BJ (cell line): ENCODE data around the gene CELA3A. TPM values are rescaled to one million over a fixed set of nuclear protein-coding genes. Genes with fewer than 3 reads are reported as not detected.
"Not testable (repeated sequence)": the region's sequence is repeated elsewhere in the genome, so short reads cannot be mapped to it uniquely, and the experiment has no call there.

Source experiments
- CTCF ChIA-PET: fragments of 350-600 bp; formaldehyde crosslinking; extraction: SDS; loops from one replicate; lab custom pipeline; 2021; ENCODE audit warnings: antibody characterized with exemption, inconsistent platforms; lab: Yijun Ruan, JAX
- POLR2A ChIA-PET: fragments of 300-600 bp; sonication (Branson Sonifier 250); formaldehyde crosslinking; extraction: SDS; loops from one replicate; lab custom pipeline; 2021; ENCODE audit warnings: antibody characterized with exemption; lab: Charles Lee
- DNase-seq: peaks from one replicate; pipeline ENCODE4 v3.0.0-alpha.2; 2011; ENCODE audit warnings: low read depth
- H3K27me3 ChIP-seq: 2 replicates; pipeline ENCODE4 v1.6.0; 2011; ENCODE audit warnings: low read length; ENCODE audit not compliant: control insufficient read depth, insufficient read depth
- H3K36me3 ChIP-seq: 2 replicates; pipeline ENCODE4 v1.5.1; 2011; ENCODE audit warnings: low read length; ENCODE audit not compliant: control insufficient read depth, insufficient read depth
- H3K4me3 ChIP-seq: 2 replicates; pipeline ENCODE4 v1.5.1; 2011; ENCODE audit warnings: low read depth, mild to moderate bottlenecking, control low read depth, low read length
- polyA plus RNA-seq: library from polyadenylated mRNA; depleted of rRNA; stranded (reverse); fragments of >200 nt; gene quantifications from 2 replicates; pipeline ENCODE4 v1.2.3, GENCODE V29; 2011
- TF ChIP-seq, protein P1 (sequence below): IDR thresholded peaks from 2 replicates; pipeline ENCODE4 v1.5.1; 2011; ENCODE audit warnings: low read depth, mild to moderate bottlenecking, control low read depth, inconsistent platforms, low read length, moderate library complexity; ENCODE audit not compliant: insufficient read depth

The CELA3A gene
- polyA plus RNA-seq, 1 experiment: not detected

DNA sequence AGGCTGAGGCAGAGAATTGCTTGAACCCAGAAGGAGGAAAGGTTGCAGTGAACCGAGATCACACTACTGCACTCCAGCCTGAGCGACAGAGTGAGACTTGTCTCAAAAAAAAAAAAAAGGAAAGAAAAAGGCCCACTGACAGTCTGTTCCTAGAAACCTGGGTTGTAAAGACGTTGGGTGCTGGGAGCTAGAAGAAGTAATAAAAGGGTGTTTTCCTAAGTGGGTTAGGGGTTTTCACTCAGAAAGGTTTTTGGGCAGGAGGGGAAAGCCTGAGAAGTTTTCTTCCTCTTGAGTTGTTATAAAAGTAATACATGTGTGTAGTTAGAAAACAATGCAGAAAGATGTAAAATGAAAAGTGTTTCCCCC is 25.4 kb downstream of the CELA3A start:
- no peak for DNase-seq
- TF ChIP-seq, protein P1, sequence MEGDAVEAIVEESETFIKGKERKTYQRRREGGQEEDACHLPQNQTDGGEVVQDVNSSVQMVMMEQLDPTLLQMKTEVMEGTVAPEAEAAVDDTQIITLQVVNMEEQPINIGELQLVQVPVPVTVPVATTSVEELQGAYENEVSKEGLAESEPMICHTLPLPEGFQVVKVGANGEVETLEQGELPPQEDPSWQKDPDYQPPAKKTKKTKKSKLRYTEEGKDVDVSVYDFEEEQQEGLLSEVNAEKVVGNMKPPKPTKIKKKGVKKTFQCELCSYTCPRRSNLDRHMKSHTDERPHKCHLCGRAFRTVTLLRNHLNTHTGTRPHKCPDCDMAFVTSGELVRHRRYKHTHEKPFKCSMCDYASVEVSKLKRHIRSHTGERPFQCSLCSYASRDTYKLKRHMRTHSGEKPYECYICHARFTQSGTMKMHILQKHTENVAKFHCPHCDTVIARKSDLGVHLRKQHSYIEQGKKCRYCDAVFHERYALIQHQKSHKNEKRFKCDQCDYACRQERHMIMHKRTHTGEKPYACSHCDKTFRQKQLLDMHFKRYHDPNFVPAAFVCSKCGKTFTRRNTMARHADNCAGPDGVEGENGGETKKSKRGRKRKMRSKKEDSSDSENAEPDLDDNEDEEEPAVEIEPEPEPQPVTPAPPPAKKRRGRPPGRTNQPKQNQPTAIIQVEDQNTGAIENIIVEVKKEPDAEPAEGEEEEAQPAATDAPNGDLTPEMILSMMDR: no peak
- no peak overlapping the region for H3K4me3 ChIP-seq
- H3K27me3 ChIP-seq: no peaks in the 10 kb centered on the region
- ChIA-PET CTCF (no interaction called here), POLR2A (no interaction called here)
- H3K36me3 ChIP-seq: peaks cover 2% of the 10 kb centered on the region; the same call in 1 of the 2 replicates

DNA sequence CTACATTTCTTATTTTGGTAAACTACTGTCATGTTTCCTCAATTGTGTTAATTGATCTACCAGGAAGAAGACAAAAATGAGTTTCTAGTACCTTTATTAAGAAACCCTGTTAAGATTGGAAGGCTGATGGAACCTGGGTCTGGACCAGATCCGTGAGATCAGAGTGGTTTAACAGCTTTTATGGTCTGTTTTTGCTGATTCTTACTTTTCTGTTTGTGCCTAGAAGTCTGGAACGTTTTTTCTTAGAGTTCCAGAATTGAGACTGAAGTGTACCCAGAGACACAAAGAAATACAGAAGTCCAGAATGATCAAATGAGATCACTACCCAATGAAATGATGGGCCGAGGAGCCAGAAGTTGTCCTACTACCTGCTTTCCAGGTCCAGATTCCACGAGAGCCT is 28.6 kb downstream of the CELA3A start:
- TF ChIP-seq, protein P1: no peak
- POLR2A ChIA-PET: no interaction called here
- H3K27me3 ChIP-seq: no peaks in the 10 kb centered on the region
- peaks cover 2% of the 10 kb centered on the region; the same call in 1 of the 2 replicates for H3K36me3 ChIP-seq
- H3K4me3 ChIP-seq: no peak overlapping the region
- CTCF ChIA-PET: no interaction called here
- DNase-seq: no peak

DNA sequence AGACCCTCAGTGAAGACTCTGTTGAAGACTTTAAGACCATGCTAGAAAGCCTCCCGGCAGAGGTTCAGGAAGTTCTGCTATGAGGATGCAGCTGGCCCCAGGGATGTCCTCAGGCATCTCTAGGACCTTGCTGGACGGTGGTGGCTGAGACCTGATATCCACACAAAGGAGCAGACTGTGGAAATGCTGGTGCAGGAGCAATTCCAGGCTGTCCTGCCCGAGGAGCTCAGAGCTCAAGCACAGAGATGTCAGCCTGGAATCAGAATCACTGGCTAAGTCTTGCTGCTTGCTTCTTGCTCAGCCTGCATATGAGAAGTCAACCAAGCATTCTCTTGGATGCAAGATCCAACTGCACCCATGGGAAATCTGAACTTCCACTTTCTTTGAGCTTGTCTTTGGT is 29.0 kb downstream of the CELA3A start:
- TF ChIP-seq, protein P1: no peak
- Histone ChIP-seq H3K36me3 (peaks cover 2% of the 10 kb centered on the region; the same call in 1 of the 2 replicates), H3K4me3 (no peak overlapping the region), H3K27me3 (no peaks in the 10 kb centered on the region)
- ChIA-PET CTCF (interaction anchor here (1.1 kb wide), 1 partner anchor 10 kb away, joined by 3 read pairs; no protein-coding TSS in a partner anchor), POLR2A (no interaction called here)
- no peak for DNase-seq

DNA sequence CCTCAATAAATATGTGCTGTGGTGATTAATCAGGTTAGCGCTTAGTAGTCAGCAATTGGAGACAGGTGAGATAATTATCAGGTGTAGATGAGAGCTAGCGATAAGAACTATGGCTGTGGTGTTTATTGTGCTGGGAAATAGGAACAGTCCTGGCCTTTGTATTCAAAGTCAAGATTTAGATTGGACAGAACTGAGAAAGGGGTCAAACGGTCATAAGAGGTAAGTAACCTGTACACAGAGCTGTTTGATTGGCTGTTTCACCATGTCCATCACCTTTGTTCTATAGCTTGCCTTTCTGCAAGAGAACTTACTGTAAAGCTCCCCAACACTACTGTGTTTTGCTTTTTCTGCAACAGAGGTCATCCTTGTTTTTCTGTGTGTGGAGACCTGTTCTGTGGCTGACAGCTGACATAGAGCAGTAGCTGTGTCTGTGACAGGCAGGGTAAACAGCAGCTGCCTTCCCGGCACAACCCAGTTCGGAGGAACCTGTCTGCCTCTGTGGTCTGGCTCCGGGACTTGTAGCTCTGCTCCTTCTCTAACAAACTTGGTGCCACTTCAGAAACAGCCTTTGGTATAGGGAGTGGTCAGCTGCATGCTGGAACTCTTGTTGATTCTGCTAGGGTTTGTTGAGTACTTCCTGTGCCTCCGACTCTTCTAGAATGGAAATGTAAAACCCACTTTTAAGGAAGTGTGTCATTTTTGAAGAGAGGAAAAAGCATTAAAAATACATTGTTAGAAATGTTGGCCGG is 29.9 kb downstream of the CELA3A start:
- TF ChIP-seq, protein P1: no peak
- no peaks in the 10 kb centered on the region for H3K27me3 ChIP-seq
- DNase-seq: no peak
- ChIA-PET POLR2A (no interaction called here), CTCF (interaction anchor here (1.1 kb wide), 1 partner anchor 9 kb away, joined by 3 read pairs; no protein-coding TSS in a partner anchor)
- peaks cover 2% of the 10 kb centered on the region; the same call in 1 of the 2 replicates for H3K36me3 ChIP-seq
- no peak overlapping the region for H3K4me3 ChIP-seq

DNA sequence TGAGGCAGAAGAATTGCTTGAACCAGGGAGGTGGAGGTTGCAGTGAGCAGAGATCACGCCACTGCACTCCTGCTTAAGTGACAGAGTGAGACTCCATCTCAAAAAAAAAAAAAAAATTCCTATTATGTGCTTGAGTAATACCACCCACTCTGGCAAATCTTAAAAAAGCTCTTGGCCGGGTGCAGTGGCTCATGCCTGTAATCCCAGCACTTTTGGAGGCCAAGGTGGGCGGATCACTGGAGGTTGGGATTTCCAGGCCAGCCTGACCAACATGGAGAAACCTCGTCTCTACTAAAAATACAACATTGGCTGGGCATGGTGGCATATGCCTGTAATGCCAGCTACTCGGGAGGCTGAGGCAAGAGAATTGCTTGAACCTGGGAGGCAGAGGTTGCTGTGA is 33.4 kb downstream of the CELA3A start:
- POLR2A ChIA-PET: not testable (repeated sequence)

More for the DNA sequence above, 33.4 kb downstream of the CELA3A start:
- H3K36me3 ChIP-seq, DNase-seq, H3K4me3 ChIP-seq, H3K27me3 ChIP-seq, CTCF ChIA-PET: not testable (repeated sequence)
